ENCODE measurements around the gene TMEM121.
"Not testable (repeated sequence)": the region's sequence is repeated elsewhere in the genome, so short reads cannot be mapped to it uniquely, and the experiment has no call there.

Gene TMEM121

DNA sequence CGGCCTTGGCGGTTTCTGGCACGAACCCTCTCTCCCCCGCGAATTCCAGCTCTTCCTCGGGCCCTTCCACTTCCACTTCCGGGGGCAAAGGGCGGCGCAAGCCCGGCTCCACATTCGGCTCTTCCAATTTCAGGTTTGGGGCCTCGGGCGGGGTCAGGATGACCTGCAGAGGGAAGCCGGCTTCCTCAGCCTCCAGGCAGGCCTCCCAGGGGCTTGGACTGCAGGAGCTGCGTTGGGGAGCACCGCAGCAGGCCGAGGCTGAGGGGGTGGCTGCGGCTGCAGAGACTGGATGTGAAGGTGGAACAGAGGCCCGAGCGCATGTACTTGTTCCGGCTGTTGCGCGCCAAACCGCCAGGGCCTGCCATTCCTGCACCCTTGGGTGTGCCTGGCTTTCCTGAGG, 20.7 kb downstream of the TMEM121 start:
- DNase-seq (ENCODE audit: low spot score): not testable (repeated sequence)

DNA sequence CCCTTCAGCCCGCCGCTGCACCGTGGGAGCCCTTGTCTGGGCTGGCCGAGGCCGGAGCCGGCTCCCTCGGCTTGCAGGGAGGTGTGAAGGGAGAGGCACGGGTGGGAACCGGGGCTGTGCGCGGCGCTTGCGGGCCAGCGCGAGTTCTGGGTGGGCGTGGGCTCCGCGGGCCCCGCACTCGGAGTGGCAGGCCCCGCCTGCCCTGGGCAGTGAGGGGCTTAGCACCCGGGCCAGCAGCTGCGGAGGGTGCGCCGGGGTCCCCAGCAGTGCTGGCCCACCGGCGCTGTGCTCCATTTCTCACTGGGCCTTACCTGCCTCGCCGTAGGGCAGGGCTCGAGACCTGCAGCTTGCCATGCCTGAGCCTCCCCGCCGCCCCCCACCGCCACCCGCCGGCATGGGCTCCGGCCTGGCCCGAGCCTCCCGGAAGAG, 21.4 kb downstream of the TMEM121 start:
- DNase-seq (ENCODE audit: low spot score): no peak

DNA sequence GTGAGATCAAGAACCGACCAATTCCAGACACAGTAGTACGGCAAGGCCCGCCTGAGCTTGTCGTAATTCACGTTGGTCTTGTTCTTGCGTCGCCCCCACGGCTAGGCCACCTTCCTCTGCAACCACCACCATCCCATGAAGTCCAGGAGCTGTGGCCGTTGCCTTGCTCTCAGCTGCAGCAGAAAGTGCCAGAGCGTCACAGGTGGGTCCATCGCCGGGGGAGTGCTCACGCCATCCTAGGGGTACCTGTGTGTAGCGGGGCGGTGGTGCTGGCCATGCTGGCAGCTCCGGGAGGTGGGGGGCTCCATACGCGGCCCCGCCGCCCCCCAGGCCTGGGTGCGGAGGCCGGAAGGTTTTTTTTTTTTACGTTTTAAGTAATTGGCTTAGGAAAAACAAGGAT, 23.1 kb downstream of the TMEM121 start:
- no peak for DNase-seq (ENCODE audit: low spot score)

DNA sequence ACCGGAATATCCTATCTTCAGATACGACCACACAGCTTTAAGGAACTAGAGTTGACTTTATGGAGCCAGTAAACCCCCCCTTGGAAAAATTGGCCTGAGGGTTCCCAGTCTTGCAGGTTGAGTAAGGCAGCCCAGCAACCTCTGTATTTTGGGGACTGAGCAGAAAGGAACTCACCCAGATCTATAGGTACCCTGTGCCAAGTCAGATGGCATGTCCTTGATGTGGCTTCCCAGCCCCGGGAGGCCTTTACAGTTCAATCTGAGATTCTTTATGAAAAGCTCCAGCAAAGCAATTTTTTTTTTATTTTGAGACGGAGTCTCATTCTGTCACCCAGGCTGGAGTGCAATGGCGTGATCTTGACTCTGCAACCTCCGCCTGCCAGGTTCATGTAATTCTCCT, 27.6 kb downstream of the TMEM121 start:
- no peak for DNase-seq (ENCODE audit: low spot score)

DNA sequence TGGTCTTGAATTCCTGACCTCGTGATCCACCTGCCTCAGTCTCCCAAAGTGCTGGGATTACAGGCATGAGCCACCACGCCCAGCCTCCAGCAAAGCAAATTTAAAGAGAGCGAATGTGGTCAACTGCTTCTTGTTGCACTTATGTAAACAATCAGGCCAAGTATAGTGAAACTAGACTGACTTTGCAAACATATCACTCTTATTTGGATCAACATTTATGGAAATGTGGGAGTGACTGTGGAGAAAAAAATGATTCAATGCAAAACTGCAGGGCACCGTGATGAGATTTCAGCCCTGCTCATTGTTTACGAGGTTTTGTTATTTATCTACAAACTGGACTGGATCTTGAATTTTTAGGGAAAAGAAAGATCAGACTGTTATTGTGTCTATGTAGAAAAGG, 28.1 kb downstream of the TMEM121 start:
- no peak for DNase-seq (ENCODE audit: low spot score)

DNA sequence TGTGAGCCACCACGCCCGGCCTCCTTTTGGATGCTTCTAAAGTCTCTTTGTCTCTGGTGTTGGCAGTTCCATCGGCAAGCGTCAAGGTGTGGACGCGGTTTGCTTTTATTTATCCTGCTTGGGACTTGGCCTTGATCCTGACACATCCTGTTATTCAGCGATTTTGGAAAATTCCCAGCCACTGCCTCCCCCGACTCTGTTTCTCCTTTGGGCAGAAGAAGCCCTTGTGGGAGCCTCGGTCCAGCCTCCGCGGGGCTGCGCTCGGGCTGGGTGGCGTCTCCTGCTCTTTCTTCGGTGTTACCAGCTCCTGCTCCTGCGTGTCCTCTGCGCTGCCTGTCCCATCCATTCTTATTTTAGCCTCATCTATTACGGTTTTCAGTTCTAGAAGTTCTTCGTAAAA, 31.3 kb downstream of the TMEM121 start:
- not testable (repeated sequence) for DNase-seq (ENCODE audit: low spot score)

DNA sequence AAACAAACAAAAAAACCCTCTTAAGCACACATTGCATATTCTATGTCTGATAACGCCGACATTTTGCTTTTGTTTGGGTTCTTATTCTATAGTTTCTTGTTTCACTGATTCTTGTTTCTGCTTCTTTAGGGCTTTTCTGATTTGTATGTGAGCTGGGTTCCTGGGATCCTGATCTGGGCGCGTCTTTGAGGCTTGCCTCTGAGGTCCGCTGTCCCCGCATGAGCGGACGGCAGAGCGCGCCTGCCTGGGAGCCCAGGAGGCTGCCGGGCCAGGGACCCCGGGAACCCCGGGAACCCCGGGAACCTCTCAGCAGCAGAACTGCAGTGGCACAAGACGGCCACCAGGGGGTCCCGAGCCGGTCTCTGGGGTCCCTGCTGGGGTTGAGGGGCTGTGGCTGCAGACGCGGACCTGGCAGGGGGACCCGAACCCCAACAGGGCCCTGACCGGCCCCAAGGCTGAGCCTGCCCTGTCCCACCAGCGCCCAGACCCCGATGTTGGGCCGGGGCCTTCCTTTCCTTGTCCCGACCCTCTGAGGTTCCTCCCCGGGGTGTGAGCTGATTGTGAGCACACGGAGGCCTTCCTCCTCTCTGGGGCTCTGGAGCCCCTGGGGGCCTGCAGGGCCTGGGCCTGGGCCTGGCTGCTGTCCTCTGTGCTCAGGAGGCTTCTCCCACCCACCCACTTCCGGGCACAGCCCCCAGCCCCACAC, 32.2 kb downstream of the TMEM121 start:
- not testable (repeated sequence) for DNase-seq (ENCODE audit: low spot score)

DNA sequence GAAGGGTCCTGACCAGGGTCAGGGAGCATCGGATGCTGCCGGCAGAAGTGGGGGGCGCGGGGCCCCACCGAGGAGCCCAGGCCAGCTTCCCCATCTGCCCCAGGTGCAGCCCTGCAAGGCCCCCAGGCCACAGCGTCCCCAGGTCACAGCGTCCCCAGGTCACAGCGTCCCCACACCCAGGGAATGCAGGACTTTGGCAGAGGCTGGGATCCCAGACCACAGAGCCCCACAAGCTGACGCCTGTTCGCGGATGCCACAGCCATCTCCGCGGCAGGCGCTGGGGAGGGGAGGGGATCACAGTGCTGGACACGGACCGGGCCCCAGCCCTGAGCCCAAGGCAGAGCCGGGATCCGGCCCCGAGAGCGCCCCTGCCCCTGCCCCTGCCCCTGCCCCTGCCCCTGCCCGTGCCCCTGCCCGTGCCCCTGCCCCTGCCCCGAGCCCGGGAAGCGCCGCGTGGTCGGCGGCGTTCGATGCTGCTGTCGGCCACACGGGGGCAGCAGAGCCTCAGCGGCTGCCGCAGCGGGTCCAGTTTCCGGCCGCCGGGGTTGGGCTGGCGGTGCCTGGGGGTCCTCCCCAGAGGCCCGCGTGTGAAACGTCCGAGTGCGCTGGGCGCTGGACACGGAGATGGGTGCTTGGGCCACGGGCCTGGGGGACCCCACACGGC, 33.1 kb downstream of the TMEM121 start:
- not testable (repeated sequence) for DNase-seq (ENCODE audit: low spot score)

DNA sequence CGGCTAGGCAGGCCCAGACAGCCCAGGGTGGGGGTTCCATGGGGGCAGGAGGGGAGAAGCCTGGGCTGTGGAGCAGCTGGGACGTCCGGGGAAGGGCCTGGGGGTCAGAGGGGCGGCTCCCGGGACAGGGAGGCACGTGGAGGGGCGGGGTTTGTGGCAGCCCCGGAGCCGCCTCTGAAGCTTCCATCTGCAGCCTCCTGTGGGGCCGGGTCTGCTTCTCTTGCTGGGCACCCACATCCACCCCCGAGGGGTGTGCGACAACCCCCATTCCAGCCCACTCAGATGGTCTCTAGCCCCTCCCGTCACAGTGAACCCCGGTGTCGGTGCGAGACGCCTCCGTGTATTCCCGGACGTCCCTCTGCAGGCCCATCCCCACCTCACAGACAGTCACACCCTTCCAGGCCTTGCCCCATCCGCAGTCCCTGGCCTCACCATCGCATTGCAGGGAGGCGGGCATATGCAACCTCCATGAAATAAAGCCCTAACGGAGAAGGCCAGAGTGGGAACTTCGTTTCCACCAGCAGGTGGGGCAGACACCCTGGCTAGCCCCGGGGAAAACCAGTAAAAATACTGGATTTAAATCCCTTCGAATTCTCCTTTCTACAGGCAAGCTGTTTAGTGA, 33.8 kb downstream of the TMEM121 start:
- not testable (repeated sequence) for DNase-seq (ENCODE audit: low spot score)

DNA sequence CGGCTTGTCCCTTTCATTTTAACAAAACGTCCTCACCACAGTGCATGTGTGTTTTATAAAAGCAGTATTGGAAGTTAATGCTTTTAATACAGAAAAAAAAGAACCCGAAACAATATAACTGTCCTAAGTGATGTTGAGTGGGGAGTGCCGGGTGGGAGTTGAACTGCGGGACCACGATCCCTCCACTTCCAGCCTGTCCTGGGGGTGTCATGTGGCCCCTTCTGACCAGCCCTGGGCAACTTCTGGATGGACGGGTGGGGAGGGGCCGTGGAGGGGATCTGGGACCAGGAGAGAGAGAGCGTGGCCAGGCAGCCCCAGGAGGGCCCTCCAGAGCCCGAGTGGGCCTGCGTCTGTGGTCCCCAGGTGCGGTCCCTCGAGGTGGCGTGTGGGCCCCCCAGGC, 35.0 kb downstream of the TMEM121 start:
- DNase-seq (ENCODE audit: low spot score): not testable (repeated sequence)

DNA sequence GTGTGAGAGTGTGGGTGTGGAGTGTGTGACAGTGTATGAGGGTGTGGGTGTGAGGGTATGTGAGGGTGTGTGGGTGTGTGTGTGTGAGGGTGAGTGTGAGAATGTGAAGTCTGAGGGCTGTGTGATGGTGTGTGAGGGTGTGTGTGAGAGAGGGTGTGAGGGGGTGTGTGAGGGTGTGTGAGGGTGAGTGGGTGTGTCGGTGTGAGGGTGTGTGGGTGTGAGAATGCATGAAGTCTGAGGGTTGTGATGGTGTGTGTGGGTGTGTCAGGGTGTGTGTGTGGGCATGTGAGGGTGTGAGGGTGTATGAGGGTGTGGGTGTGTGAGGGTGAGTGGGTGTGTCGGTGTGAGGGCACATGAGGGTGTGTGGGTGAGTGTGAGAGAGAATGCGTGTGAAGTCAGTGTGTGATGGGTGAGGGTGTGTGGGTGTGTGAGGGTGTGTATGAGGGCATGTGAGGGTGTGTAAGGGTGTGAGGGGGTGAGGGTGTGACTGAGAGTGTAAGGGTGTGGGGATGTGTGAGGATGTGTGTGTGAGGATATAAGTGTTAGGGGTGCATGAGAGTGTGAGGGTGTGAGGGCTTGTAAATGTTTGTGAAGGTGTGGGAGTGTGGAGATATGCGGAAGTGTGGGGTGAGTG, 36.4 kb downstream of the TMEM121 start:
- no peak for DNase-seq (ENCODE audit: low spot score)

DNA sequence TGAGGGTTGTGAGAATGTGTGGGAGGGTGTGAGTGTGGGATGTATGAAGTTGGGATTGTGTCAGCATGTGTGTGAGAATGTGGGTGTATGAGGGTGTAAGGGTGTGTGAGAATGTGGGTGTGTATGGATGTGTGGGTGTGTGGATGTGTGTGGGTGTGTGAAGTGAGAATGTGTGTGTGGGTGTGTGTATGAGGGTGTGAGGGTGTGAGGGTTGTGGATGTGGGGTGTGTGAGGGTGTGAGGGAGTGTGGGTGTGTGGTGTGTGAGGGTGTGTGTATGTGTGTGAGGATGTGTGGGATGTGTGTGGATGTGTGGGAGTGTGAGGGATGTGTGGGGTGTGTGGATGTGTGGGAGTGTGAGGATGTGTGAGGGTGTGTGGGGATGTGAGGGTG, 37.0 kb downstream of the TMEM121 start:
- no peak for DNase-seq (ENCODE audit: low spot score)

DNA sequence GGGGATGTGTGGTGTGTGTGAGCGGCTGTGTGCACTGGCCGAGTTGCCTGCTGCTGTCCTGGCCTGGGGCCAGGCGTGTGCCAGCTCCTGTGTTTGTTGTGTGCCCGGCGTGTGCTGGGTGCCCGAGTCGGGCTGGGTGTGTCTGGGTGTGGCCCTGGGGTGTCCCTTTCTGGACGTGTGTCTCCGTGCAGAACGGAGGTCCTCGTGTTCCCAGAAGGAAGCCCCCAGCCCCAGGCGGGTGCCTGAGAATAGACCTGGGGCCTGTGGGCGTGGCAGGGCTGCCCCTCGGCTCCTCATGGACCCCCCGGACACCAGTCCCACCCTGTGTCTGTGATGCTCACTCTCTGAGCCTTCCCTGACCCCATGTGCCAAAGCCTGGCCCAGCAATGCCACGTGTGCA, 38.2 kb downstream of the TMEM121 start:
- not testable (repeated sequence) for DNase-seq (ENCODE audit: low spot score)

DNA sequence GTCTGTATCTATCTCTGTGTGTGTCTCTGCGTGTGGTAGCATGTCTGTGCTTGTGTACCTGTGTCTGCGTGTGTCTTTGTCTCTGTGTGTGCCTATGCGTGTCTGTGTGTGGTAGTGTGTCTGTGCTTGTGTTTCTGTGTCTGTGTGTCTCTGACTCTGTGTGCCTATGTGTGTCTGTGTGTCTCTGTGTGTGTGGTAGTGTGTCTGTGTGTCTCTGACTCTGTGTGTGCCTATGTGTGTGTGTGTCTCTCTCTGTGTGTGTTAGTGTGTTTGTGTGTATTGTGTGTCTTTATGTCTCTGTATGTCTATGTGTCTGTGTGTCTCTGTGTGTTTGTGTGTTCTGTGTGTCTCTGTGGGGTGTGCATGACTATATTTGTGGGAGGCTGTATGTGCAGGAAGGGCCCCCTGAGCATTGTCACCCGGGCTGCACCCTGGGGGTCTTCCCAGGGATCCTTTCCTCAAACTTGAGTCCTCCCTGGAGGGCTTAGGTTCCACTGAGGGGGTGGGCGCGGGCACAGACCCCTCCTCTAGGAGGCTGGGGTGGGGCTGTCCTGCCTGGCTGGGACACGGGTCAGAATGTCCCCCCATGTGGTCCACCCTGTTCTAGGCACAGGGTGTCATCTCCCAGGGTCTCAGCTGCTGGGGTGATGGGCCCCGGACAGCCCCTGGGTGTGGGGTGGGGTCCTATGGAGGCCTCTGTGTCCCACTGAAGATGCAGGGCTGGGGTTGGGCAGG, 39.0 kb downstream of the TMEM121 start:
- not testable (repeated sequence) for DNase-seq (ENCODE audit: low spot score)

DNA sequence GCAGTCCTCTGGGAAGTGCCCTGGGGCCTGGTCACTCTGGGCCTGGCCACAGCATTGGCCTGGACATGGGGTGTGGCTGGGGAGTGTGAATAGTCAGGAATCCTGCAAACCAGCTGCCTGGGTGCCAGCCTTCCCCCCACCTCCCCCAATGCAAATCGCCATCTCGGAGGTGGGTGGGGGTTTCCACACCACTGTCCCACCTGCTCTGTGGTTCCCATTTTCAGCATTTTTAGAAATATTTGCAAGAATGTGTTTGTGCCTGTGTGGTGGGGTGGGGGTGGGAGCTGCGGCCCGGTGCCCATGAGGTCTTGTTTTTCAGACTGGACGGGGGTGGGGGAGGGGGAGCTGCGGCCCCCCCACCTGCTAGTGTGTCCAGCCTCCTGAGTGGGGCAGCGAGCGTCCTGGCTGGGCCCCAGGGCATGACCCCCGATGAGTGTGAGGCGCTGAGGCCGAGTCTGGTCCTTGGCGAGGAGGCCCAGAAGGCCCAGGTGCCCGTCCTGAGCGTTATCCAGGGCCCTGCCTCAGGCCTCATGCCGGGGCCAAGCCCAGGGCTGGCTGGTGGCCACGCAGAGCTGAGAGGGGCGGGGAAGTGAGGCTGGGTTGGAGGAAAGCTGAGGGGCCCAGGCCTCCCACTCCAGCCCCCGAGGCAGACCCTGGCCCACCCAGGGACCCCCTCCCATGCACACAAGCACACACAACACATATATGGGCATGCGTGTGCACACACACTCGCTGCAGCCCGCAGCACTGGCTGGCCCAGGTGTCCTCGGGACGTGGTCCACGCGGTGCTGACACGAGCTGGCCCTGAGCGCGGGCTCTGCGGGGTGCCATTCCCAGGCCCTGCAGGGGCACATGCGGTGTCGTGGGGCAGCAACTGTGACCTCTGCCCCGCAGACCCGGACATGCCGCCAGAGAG, 40.1 kb downstream of the TMEM121 start:
- DNase-seq (ENCODE audit: low spot score): not testable (repeated sequence)

DNA sequence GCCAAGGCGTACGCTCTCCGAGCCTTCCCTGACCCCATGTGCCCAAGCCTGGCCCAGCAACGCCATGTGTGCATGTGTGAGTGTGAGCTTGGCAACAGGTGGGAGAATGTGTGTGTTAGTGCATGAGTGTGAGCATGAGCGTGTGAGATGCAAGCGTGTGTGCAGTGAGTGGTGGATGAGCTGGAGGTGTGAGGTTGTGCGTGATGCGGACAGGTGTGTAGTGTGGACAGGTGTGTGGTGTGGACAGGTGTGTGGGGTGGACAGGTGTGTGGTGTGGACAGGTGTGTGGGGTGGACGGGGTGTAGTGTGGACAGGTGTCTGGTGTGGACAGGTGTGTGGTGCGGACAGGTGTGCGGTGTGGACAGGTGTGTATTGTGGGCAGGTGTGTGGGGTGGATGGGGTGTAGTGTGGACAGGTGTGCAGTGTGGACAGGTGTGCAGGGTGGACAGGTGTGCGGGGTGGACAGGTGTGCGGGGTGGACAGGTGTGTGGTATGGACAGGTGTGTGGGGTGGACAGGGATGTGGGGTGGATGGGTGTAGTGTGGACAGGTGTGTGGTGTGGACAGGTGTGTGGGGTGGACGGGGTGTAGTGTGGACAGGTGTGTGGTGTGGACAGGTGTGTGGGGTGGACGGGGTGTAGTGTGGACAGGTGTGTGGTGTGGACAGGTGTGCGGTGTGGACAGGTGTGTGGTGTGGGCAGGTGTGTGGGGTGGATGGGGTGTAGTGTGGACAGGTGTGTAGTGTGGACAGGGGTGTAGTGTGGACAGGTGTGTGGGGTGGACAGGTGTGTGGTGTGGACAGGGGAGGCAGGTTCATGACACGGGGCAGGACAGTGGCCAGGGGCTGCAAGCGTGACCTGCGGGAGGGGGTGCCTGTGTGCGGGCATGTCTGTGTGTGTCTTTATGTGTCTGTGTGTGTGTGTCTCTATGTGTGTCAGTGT, 41.1 kb downstream of the TMEM121 start:
- DNase-seq (ENCODE audit: low spot score): not testable (repeated sequence)

DNA sequence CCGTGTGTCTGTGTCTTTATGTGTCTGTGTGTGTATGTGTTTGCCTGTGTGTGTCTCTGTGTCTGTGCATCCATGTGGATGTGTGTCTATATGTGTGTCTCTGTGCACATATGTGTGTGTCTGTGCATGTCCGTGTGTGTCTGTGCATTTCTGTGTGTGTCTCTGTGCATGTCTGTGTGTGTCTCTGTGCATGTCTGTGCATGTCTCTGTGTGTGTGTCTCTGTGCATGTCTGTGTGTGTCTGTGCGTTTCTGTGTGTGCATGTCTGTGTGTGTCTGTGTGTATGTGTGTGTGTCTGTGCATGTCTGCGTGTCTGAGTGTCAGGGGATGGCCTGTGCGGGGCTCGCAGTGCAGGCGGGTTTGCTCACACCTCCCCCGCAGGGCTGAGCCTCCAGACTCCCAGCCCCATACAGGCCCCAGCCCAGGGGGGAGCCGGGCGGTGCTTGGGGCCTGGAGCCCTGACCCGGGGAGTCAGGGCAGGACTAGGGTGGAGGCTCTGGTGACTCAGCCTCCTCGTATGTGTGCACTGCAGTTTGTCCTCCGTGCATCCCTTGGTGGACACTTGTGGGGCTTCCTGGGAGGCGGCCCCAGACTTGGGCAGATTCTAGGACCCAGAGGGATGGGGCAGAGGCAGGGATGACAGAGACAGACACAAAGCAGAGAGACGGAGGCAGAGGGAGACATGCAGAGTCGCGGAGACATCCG, 41.9 kb downstream of the TMEM121 start:
- DNase-seq (ENCODE audit: low spot score): not testable (repeated sequence)

DNA sequence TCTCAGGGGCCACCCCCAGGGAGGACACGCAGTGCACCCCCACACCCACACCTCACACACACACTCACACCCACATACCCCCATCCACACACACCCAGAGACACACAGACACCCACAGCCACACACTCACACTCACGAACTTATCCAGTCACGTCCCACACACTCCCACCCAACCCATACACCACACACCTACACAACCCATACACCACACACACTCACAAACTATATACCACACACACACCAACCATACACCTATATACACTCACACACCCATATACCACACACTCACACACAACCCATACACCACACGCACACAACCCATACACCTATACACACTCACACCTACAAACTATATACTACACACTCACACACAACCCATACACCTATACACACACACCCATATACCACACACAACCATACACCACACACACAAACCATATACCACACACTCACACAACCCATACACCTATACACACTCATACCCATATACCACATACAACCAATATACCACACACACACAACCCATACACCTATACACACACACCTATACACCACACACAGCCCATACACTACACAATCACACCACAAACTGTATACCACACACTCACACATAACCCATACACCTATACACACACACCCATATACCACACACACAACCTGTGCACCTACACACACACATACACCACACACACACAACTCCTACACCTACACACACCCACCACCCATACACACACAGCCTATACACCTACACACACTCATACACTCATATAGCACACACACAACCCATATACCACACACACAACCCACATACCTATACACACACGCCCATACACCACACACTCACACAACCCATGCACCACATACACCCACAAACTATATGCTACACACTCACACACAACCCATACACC, 42.7 kb downstream of the TMEM121 start:
- DNase-seq (ENCODE audit: low spot score): no peak

Measured in AG08395 (cell line).